ENCODE results near the gene MITF. TPM values are rescaled to one million over a fixed set of nuclear protein-coding genes. Genes with fewer than 3 reads are reported as not detected.

MITF gene
- total RNA-seq, 1 donor from 2014 or later = 1.3 TPM

GRCh38 chr3:69725994-69726571 is 13.2 kb upstream of the MITF start:
- no peak for DNase-seq (ENCODE audit: low read depth, low spot score)

GRCh38 chr3:69729147-69729919 is 9.9 kb upstream of the MITF start:
- DNase-seq (ENCODE audit: low read depth, low spot score) = no peak

GRCh38 chr3:69731080-69731479 is 8.2 kb upstream of the MITF start:
- DNase-seq (ENCODE audit: low read depth, low spot score) = no peak

GRCh38 chr3:69735893-69736292 is 3.4 kb upstream of the MITF start:
- no peak for DNase-seq (ENCODE audit: low read depth, low spot score)

- no peak for DNase-seq (ENCODE audit: low read depth, low spot score)
Observed at GRCh38 chr3:69737392-69737791, 1.9 kb upstream of the MITF start.

- DNase-seq (ENCODE audit: low read depth, low spot score) = no peak
Observed at GRCh38 chr3:69738315-69738714, 949 bp upstream of the MITF start.

GRCh38 chr3:69738859-69739203 is 433 bp upstream of the MITF start:
- DNase-seq (ENCODE audit: low read depth, low spot score) = no peak

- no peak for DNase-seq (ENCODE audit: low read depth, low spot score)
Observed at GRCh38 chr3:69740103-69741021, 1.1 kb downstream of the MITF start.

GRCh38 chr3:69741032-69741767 is 1.9 kb downstream of the MITF start:
- no peak for DNase-seq (ENCODE audit: low read depth, low spot score)

- no peak for DNase-seq (ENCODE audit: low read depth, low spot score)
Observed at GRCh38 chr3:69742391-69742790, 3.1 kb downstream of the MITF start.

- no peak for DNase-seq (ENCODE audit: low read depth, low spot score)
Observed at GRCh38 chr3:69743975-69744906, 5.0 kb downstream of the MITF start.

GRCh38 chr3:69745505-69745904 is 6.2 kb downstream of the MITF start:
- no peak for DNase-seq (ENCODE audit: low read depth, low spot score)

GRCh38 chr3:69746119-69746518 is 6.9 kb downstream of the MITF start:
- no peak for DNase-seq (ENCODE audit: low read depth, low spot score)

GRCh38 chr3:69747511-69748258 is 8.4 kb downstream of the MITF start:
- DNase-seq (ENCODE audit: low read depth, low spot score) = no peak

GRCh38 chr3:69748503-69748902 is 9.2 kb downstream of the MITF start:
- no peak for DNase-seq (ENCODE audit: low read depth, low spot score)

- DNase-seq (ENCODE audit: low read depth, low spot score) = no peak
Observed at GRCh38 chr3:69749461-69749860, 10.2 kb downstream of the MITF start.

GRCh38 chr3:69750549-69750948 is 11.3 kb downstream of the MITF start:
- no peak for DNase-seq (ENCODE audit: low read depth, low spot score)

- DNase-seq (ENCODE audit: low read depth, low spot score) = no peak
Observed at GRCh38 chr3:69751074-69751476, 11.8 kb downstream of the MITF start.

GRCh38 chr3:69752241-69752640 is 13.0 kb downstream of the MITF start:
- no peak for DNase-seq (ENCODE audit: low read depth, low spot score)
